GM23248 (cell line): ENCODE data around the gene SCNN1B. TPM values are rescaled to one million over a fixed set of nuclear protein-coding genes. Genes with fewer than 3 reads are reported as not detected.

Experiments used
- DNase-seq: peaks from one replicate; pipeline ENCODE4 v3.0.0-alpha.2; 2015
- H2AFZ ChIP-seq: fragments of 200-600 bp; sonication (generic); 2 replicates; pipeline ENCODE4 v1.6.1; 2016; ENCODE audit warnings: antibody characterized with exemption
- H3F3A ChIP-seq: fragments of 200-600 bp; sonication (generic); 2 replicates; pipeline ENCODE4 v1.6.1; 2016; ENCODE audit warnings: mild to moderate bottlenecking, antibody characterized with exemption, mixed run types; ENCODE audit not compliant: insufficient read depth
- H3K27ac ChIP-seq: fragments of 200-600 bp; sonication (generic); 2 replicates; pipeline ENCODE4 v1.5.1; 2016; ENCODE audit warnings: mild to moderate bottlenecking
- H3K27me3 ChIP-seq: fragments of 200-600 bp; sonication (generic); replicated peaks from 2 replicates; pipeline ENCODE4 v1.6.1; 2016; ENCODE audit warnings: mild to moderate bottlenecking; ENCODE audit not compliant: insufficient read depth
- H3K36me3 ChIP-seq: fragments of 200-600 bp; sonication (generic); 2 replicates; pipeline ENCODE4 v1.6.1; 2016; ENCODE audit warnings: low read depth, mild to moderate bottlenecking
- H3K4me1 ChIP-seq: fragments of 200-600 bp; sonication (generic); 2 replicates; pipeline ENCODE4 v1.6.1; 2016; ENCODE audit warnings: mild to moderate bottlenecking; ENCODE audit not compliant: insufficient read depth
- H3K4me2 ChIP-seq: fragments of 200-600 bp; sonication (generic); one replicate; pipeline ENCODE4 v1.6.1; 2016; ENCODE audit warnings: mild to moderate bottlenecking; ENCODE audit not compliant: unreplicated experiment
- H3K4me3 ChIP-seq: fragments of 200-600 bp; sonication (generic); 2 replicates; pipeline ENCODE4 v1.5.1; 2016; ENCODE audit warnings: mild to moderate bottlenecking
- H3K79me2 ChIP-seq: fragments of 200-600 bp; sonication (generic); 2 replicates; pipeline ENCODE4 v1.6.1; 2016; ENCODE audit warnings: mild to moderate bottlenecking; ENCODE audit not compliant: insufficient read depth
- H3K9ac ChIP-seq: fragments of 200-600 bp; sonication (generic); 2 replicates; pipeline ENCODE4 v1.6.1; 2016; ENCODE audit warnings: mild to moderate bottlenecking
- H3K9me2 ChIP-seq: fragments of 200-600 bp; sonication (generic); 2 replicates; pipeline ENCODE4 v1.6.1; 2016; ENCODE audit warnings: mixed run types, mild to moderate bottlenecking, moderate library complexity; ENCODE audit not compliant: insufficient read depth
- H3K9me3 ChIP-seq: fragments of 200-600 bp; sonication (generic); one replicate; pipeline ENCODE4 v1.6.1; 2017; ENCODE audit warnings: low read depth
- H4K20me1 ChIP-seq: fragments of 200-600 bp; sonication (generic); 2 replicates; pipeline ENCODE4 v1.6.0; 2016; ENCODE audit not compliant: insufficient read depth
- EZH2 ChIP-seq: fragments of 200-600 bp; sonication (generic); IDR thresholded peaks from 2 replicates; pipeline ENCODE4 v1.6.1; 2018; ENCODE audit warnings: antibody characterized with exemption, mild to moderate bottlenecking; ENCODE audit not compliant: insufficient read depth, poor library complexity, severe bottlenecking
- EZH2phosphoT487 ChIP-seq: fragments of 200-600 bp; sonication (generic); IDR thresholded peaks from 2 replicates; pipeline ENCODE4 v1.6.1; 2018; ENCODE audit warnings: antibody characterized with exemption, moderate library complexity, mild to moderate bottlenecking, low read depth; ENCODE audit not compliant: insufficient read depth
- WGBS, 2 experiments: methylation state at CpG; one replicate each; pipeline ENCODE4 v1.1.6; 2015 to 2017; ENCODE audit warnings: low lambda C conversion rate in 2 of 2, low coverage in 1 of 2; ENCODE audit errors: missing lambda C conversion rate in 2 of 2; 5-methylcytosine and 5-hydroxymethylcytosine counted together
- in situ Hi-C: fragments of 300-500 bp; cut with MboI; formaldehyde crosslinking; loops from 2 replicates; pipeline ENCODE4 v1.15.0; 2020
- polyA plus RNA-seq: library from polyadenylated mRNA; unstranded; fragments of >200 nt; fragmentation: Nextera tagmentation; extraction: Ambion mirVana; gene quantifications from 2 replicates; pipeline ENCODE4 v1.2.1, GENCODE V29; 2016
- total RNA-seq: library from RNA; depleted of rRNA; stranded (reverse); fragments of >200 nt; shearing (Covaris generic); gene quantifications from 2 replicates; pipeline ENCODE4 v1.2.3, GENCODE V29; 2014

The SCNN1B gene
- total and polyA plus RNA-seq, 2 experiments from 2014 or later: not detected

DNA sequence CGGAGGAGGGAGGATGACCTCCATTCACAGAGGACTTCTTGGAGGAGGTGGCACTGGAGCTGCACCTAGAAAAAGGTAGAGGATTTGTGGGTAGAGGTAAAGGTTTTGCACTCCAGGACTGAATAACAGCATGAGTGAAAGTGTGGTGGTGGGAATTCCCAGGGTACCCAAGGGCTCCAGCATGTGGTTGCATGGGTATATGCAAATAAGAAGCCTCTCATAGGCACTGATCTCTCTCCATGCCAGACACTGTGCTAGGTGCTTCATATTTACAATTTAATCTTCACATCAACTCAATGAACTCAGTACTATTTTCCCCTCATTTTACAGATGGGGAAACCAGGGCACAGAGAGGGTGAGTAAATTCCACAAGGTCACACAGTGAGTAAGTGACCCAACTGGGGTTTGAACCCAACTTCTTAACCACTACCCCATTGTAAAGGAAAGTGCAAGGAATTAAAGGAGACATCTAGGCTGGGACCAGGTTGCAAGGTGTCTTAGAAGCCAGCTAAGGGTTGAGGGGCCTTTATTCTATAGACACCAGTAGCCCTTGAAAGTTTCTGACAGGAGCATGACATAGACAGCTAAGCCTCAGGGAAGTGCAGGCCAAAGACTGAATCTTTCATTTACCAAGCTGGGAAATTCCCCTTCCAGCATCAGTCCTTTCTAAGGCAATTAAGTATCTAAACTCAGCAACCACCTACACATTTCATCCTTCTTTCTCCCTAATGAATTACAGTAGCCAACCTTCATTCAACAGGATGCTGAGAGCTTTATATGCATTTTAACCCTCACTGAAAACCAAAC, 21.3 kb downstream of the SCNN1B start:
- no peak overlapping the region for H3K27ac ChIP-seq
- no peak overlapping the region for H2AFZ ChIP-seq
- H3K9me2 ChIP-seq: no peaks in the 10 kb centered on the region
- no peak for DNase-seq
- H4K20me1 ChIP-seq: no peaks in the 10 kb centered on the region
- H3K4me2 ChIP-seq: no peak overlapping the region
- no peak overlapping the region for H3K9ac ChIP-seq
- no peak overlapping the region for H3K4me3 ChIP-seq
- no peak for TF ChIP-seq EZH2
- TF ChIP-seq EZH2phosphoT487: no peak
- H3F3A ChIP-seq: no peaks in the 10 kb centered on the region
- no peaks in the 10 kb centered on the region; the same call in 1 of the 2 replicates for H3K27me3 ChIP-seq
- no peaks in the 10 kb centered on the region for H3K79me2 ChIP-seq
- in situ Hi-C loops: loop anchor here (10.0 kb wide), 1 partner anchor 59 kb away; no protein-coding TSS in a partner anchor
- 44 to 50% methylated on average over 1 of the region's 1 CpG for WGBS, 2 experiments
- H3K4me1 ChIP-seq: no peaks in the 10 kb centered on the region
- no peaks in the 10 kb centered on the region for H3K9me3 ChIP-seq
- H3K36me3 ChIP-seq: no peaks in the 10 kb centered on the region

DNA sequence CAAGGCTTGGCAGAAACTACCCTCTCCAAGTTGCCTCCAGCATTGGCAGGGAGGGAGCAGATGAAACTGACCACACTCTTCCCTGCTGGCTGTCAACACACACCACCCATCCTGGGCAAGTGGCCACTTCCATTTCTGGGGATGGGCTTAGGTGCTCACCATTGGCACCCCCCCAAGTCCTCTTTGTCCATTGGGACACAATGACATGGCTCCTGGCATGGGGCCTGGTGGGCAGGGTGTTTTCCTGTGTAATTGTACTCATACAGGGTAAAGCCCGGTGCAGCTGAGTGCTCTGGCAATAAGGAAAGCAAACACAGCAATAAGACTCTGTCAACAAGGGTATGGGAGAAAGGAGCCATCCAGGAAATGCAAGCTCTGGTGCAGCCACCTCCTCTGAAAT, 22.6 kb downstream of the SCNN1B start:
- Histone ChIP-seq H3K4me1 (no peaks in the 10 kb centered on the region), H3K9ac (no peak overlapping the region), H3K4me2 (no peak overlapping the region), H2AFZ (no peak overlapping the region), H4K20me1 (no peaks in the 10 kb centered on the region), H3K36me3 (no peaks in the 10 kb centered on the region), H3K9me2 (no peaks in the 10 kb centered on the region), H3K4me3 (no peak overlapping the region), H3K27ac (no peak overlapping the region), H3K27me3 (no peaks in the 10 kb centered on the region; the same call in 1 of the 2 replicates), H3F3A (no peaks in the 10 kb centered on the region), H3K79me2 (no peaks in the 10 kb centered on the region), H3K9me3 (no peaks in the 10 kb centered on the region)
- TF ChIP-seq EZH2phosphoT487: no peak
- TF ChIP-seq EZH2: no peak
- DNase-seq: no peak
- in situ Hi-C loops: loop anchor here (10.0 kb wide), 1 partner anchor 60 kb away; no protein-coding TSS in a partner anchor
- WGBS, 2 experiments: 4 to 23% methylated on average over 1 of the region's 1 CpG

DNA sequence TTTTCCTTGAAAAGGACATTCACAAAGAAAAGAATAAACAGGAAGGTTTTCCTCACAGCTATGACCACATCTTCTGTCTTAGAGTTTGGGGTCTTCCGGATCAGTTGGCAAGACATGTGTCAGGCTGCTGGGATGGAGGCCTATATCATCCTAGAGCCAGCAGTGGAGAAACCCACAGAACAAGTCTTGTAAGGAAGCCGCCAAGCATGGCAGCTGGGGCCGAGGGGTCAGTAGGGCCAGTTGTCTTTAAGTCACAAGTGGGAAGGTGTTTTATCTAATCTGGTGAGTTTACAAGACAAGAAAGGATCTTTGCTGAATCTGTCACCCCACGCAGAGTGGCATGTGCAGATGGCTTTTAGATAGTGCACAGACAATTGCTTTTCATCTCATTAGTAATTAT, 25.7 kb downstream of the SCNN1B start:
- in situ Hi-C loops: loop anchor here (10.0 kb wide), 1 partner anchor 63 kb away; no protein-coding TSS in a partner anchor
- Histone ChIP-seq H3F3A (no peaks in the 10 kb centered on the region), H3K4me1 (no peaks in the 10 kb centered on the region), H4K20me1 (no peaks in the 10 kb centered on the region), H3K27ac (no peak overlapping the region), H2AFZ (no peak overlapping the region), H3K36me3 (no peaks in the 10 kb centered on the region), H3K9ac (no peak overlapping the region), H3K4me3 (no peak overlapping the region), H3K9me3 (no peaks in the 10 kb centered on the region), H3K4me2 (no peak overlapping the region), H3K79me2 (no peaks in the 10 kb centered on the region), H3K9me2 (no peaks in the 10 kb centered on the region), H3K27me3 (no peaks in the 10 kb centered on the region; the same call in 1 of the 2 replicates)
- DNase-seq: no peak
- 64 to 66% methylated on average over 4 of the region's 4 CpGs for WGBS, 2 experiments
- TF ChIP-seq EZH2 (no peak), EZH2phosphoT487 (no peak)

DNA sequence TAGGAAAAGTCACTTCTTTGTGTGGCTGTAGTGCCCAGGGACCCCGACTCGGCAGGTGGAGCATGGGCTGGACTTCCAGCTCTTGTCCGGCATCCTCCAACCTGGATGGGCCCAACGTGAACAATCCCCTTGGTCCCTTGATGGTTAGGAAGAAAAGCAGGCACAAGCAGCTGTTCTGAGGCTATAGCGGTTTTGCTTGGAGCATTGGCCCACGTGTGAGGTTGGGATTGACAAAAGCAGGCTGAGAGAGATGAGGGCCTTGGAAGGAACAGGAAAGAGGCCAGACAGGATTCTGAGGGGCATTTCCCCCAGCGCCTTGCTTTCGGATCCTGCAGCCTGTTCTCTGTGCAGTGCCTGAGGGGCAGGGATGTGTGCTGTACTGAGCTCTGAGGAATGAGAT, 28.1 kb downstream of the SCNN1B start:
- no peak for TF ChIP-seq EZH2phosphoT487
- TF ChIP-seq EZH2: no peak
- Histone ChIP-seq H3K27ac (no peak overlapping the region), H4K20me1 (no peaks in the 10 kb centered on the region), H3K9me2 (no peaks in the 10 kb centered on the region), H3F3A (no peaks in the 10 kb centered on the region), H3K4me3 (no peak overlapping the region), H3K9ac (no peak overlapping the region), H3K4me1 (no peaks in the 10 kb centered on the region), H3K79me2 (no peaks in the 10 kb centered on the region), H3K36me3 (no peaks in the 10 kb centered on the region), H3K4me2 (no peak overlapping the region), H3K27me3 (no peaks in the 10 kb centered on the region), H2AFZ (no peak overlapping the region), H3K9me3 (no peaks in the 10 kb centered on the region)
- DNase-seq: no peak
- WGBS, 2 experiments: 47 to 53% methylated on average over 8 of the region's 8 CpGs
- in situ Hi-C loops: no loop called here
